GM19468 (cell line): ENCODE results near the gene MAP3K5.

ENCODE experiments used
- ATAC-seq: cut with Tn5 transposase; IDR thresholded peaks from one replicate; pipeline ENCODE4 v1.9.1; 2021; ENCODE audit warnings: mild to moderate bottlenecking, moderate library complexity, moderate number of reproducible peaks; ENCODE audit not compliant: unreplicated experiment; ENCODE audit errors: extremely low read depth

Gene MAP3K5

GRCh38 chr6:136562211-136562610 is 230.1 kb downstream of the MAP3K5 start:
- ATAC-seq = no peak

GRCh38 chr6:136553166-136553787 is 239.0 kb downstream of the MAP3K5 start:
- ATAC-seq = no peak

- ATAC-seq = no peak
These were observed 240.2 kb downstream of the MAP3K5 start for GRCh38 chr6:136552054-136552453.

GRCh38 chr6:136551103-136551502 is 241.2 kb downstream of the MAP3K5 start:
- no peak for ATAC-seq

GRCh38 chr6:136550330-136551071 is 241.8 kb downstream of the MAP3K5 start, which contains the start of gene MAP7:
MAP7 (minus strand) TSS chr6:136550422; CDS start chr6:136550408, 14 bp downstream.
- ATAC-seq = peak; percentile 16

GRCh38 chr6:136550045-136550329 is 242.3 kb downstream of the MAP3K5 start:
- peak; percentile 23 for ATAC-seq

- ATAC-seq = no peak
These were observed 242.8 kb downstream of the MAP3K5 start for GRCh38 chr6:136549300-136550044.

- no peak for ATAC-seq
These were observed 243.5 kb downstream of the MAP3K5 start for GRCh38 chr6:136548582-136549299.

GRCh38 chr6:136547871-136548270 is 244.4 kb downstream of the MAP3K5 start:
- no peak for ATAC-seq

- no peak for ATAC-seq
These were observed 244.9 kb downstream of the MAP3K5 start for GRCh38 chr6:136547336-136547735.

- no peak for ATAC-seq
These were observed 245.9 kb downstream of the MAP3K5 start for GRCh38 chr6:136546331-136546730.

GRCh38 chr6:136544326-136544725 is 248.0 kb downstream of the MAP3K5 start:
- no peak for ATAC-seq

GRCh38 chr6:136541395-136541794 is 250.9 kb downstream of the MAP3K5 start:
- ATAC-seq = no peak

GRCh38 chr6:136539967-136540652 is 252.2 kb downstream of the MAP3K5 start:
- no peak for ATAC-seq

GRCh38 chr6:136538836-136539235 is 253.4 kb downstream of the MAP3K5 start:
- ATAC-seq = no peak

- no peak for ATAC-seq
These were observed 256.2 kb downstream of the MAP3K5 start for GRCh38 chr6:136535880-136536650.

- no peak for ATAC-seq
These were observed 257.1 kb downstream of the MAP3K5 start for GRCh38 chr6:136535017-136535765.

GRCh38 chr6:136534268-136534667 is 258.0 kb downstream of the MAP3K5 start:
- no peak for ATAC-seq

- ATAC-seq = no peak
These were observed 258.8 kb downstream of the MAP3K5 start for GRCh38 chr6:136533487-136533886.
